Measurements from ENCODE around the gene CFAP61. TPM values are rescaled to one million over a fixed set of nuclear protein-coding genes. Genes with fewer than 3 reads are reported as not detected.
A peak's percentile ranks its signal among the peaks of the same experiment; 100 is the strongest.

The CFAP61 gene
- total RNA-seq, 1 experiment from 2014 or later = 0.35 TPM

DNA sequence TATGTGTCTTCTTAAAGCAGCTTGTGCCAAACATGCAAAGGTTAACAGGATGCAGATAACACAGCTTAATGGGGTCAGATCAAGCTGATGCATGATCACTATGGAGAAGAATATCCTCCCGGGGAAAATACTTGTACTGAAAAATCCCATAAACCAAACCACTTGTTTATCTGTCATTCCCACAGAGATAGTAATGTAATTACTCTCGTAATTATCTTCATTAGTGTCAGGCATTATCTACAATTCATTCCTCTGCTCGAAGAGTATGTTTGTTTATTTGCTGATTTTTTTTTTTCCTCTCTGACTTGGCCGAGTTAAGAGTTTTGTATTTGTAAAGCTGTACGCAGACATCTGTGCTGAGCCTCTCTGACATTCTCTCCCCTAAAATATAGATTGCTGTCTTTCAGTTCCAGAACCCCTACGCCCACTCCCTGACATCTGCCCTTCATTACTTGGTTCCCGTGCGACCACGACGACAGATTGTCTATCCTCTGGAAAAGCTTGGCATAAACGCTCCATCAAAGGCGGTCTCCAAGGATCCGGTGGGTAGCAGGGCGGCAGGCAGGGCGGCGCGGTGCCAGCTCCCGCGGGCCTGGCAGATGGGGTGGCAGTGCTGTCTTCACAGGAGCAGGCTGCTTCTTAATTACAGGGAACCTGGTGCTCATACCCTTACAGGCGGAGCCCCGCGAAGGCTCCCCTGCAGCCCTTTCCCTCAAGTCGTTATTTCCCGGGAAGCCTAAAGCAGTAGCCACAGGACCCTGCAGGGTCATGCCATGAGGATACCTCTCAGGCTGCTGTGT lies 147.2 kb downstream of the CFAP61 start:
- H3K4me3 ChIP-seq (ENCODE audit: insufficient read depth, low read depth, low read length) = no peak overlapping the region
- H3K36me3 ChIP-seq (replicated peaks; ENCODE audit: control insufficient read depth, insufficient read depth, low read length) = no peaks in the 10 kb centered on the region
- peak; percentile 53 for DNase-seq
- no peaks in the 10 kb centered on the region for H3K27me3 ChIP-seq (ENCODE audit: control insufficient read depth, insufficient read depth, low read length)

DNA sequence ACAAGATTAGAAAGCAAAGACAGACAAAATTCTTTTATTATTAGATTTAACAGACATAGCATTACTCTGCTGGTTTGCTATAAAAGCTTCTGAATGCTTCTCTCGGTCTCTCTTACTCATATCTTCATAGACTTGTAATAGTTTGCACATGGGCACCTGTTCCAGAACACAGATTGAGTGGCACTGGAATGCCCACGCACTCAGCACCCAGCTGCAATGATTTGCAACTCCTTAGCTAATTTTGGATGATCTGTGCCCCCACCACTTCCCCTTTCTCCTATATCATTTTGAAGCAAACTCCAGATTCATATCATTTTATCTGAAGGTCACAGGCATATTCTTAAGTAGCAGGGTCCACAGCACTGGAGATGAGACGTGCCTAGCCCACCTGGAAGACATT lies 148.8 kb downstream of the CFAP61 start:
- no peaks in the 10 kb centered on the region for H3K27me3 ChIP-seq (ENCODE audit: control insufficient read depth, insufficient read depth, low read length)
- H3K4me3 ChIP-seq (ENCODE audit: insufficient read depth, low read depth, low read length) = no peak overlapping the region
- no peak for DNase-seq
- no peaks in the 10 kb centered on the region for H3K36me3 ChIP-seq (replicated peaks; ENCODE audit: control insufficient read depth, insufficient read depth, low read length)

DNA sequence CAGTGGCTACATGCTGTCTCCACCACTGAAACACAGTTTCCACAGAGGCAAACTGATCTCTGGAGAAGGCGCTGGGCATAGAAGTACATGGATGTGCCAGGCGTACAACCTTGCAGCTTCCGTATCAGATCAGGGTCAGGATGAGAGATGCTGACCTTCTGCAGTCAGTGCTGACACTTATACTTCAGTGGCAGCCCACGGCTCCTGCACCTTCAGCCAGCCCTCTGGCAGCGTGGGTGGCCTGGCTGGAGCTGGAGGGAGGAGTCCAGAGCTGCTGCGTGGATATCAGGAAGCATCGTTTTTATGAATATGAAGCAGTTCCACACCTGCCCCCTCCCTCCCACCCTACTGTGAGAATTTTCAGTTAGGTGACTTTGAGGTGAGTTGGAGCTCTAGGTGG lies 149.3 kb downstream of the CFAP61 start:
- H3K36me3 ChIP-seq (replicated peaks; ENCODE audit: control insufficient read depth, insufficient read depth, low read length) = no peaks in the 10 kb centered on the region
- no peak overlapping the region for H3K4me3 ChIP-seq (ENCODE audit: insufficient read depth, low read depth, low read length)
- H3K27me3 ChIP-seq (ENCODE audit: control insufficient read depth, insufficient read depth, low read length) = no peaks in the 10 kb centered on the region
- DNase-seq = no peak

DNA sequence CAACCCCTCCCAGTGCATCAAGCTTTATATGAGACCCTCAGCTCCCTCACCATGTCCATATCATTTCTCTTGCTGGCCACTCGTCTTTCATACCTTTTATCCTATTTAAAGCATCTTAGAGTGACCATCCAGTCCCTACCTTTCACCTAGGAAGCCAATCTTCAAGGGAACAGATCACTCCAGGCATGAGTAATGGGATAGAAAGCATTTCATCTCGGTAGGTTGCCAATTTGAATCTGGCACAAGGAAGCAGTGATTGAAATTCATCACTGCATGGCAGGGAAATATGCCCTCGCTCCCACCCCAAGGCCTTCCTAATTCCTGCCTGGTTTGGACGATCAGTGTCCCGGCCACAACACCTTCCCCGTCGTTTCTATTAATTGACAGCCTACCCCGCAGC lies 150.4 kb downstream of the CFAP61 start:
- Histone ChIP-seq H3K36me3 (replicated peaks; ENCODE audit: control insufficient read depth, insufficient read depth, low read length) (no peaks in the 10 kb centered on the region), H3K27me3 (ENCODE audit: control insufficient read depth, insufficient read depth, low read length) (no peaks in the 10 kb centered on the region), H3K4me3 (ENCODE audit: insufficient read depth, low read depth, low read length) (no peak overlapping the region)
- no peak for DNase-seq

DNA sequence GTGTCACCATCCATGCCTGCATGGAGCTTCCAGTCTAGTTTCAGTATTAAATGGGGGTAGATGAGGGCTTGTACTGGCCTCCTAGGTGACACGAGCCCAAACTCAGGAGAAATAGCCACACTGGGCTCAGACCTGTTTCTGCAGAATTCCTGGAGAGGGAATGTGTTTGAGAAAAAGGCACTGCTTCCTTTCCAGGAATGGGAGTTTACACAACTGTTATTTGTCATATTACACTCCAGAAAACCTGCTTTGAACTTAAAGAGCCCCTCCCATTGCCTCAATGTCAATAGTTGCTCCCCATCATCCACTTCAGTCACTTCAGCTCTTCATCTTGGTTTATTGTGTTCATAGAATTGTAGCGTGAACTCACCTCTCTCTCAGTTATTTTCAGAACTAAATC lies 151.5 kb downstream of the CFAP61 start:
- Histone ChIP-seq H3K4me3 (ENCODE audit: insufficient read depth, low read depth, low read length) (no peak overlapping the region), H3K27me3 (ENCODE audit: control insufficient read depth, insufficient read depth, low read length) (no peaks in the 10 kb centered on the region), H3K36me3 (replicated peaks; ENCODE audit: control insufficient read depth, insufficient read depth, low read length) (no peaks in the 10 kb centered on the region)
- DNase-seq = no peak

DNA sequence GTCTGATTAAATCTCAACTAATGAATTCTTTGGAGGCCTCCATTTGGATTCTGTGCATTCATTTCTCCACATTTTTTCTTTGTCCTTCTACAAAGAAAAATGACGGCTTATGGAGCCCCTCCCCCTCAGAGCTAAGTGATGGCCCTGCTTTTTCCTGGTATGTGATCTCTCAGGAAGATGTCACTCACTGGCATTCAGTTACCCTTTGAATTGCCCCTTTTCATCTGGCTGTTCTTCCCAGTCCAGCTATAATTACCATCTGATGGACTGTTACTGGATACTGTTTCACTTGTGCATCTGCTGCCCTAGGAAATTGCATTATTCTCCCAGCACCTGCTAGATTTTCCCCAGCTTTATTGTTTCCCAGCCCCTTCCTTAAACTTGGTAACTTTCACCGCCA lies 151.9 kb downstream of the CFAP61 start:
- no peaks in the 10 kb centered on the region for H3K36me3 ChIP-seq (replicated peaks; ENCODE audit: control insufficient read depth, insufficient read depth, low read length)
- H3K27me3 ChIP-seq (ENCODE audit: control insufficient read depth, insufficient read depth, low read length) = no peaks in the 10 kb centered on the region
- DNase-seq = no peak
- H3K4me3 ChIP-seq (ENCODE audit: insufficient read depth, low read depth, low read length) = no peak overlapping the region

DNA sequence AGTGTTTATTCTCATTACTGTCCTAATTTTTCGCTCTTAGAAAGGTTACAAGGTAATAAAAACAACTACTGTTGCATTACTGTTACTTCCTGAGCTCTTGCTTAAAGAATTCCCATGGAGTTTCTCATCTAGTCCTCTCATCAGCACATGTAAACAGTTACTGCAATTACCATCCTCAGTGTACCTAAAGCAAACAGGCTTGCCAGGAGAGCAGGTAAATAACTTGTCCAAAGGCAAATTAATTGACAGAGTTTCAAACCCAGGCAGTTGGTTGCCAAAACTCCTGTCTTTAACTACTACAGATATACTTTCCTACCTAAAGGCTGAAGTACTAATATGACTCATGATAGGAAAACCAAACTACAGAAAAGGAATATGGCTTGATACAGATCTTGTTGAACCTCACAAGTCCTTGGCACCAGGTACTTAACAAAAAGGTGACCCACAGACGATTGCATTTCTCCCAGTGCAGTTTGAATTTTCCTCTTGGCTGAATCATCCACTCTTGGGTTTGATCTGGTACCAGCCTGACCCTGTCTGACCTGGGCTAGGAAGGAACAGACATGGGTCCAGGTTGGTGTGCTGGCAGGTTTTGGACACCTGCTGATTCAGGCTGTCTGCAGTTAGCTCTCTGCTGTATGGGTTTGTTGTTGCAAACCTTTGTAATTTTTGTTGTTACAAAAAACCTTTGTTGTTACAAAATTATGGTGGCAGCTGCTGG lies 153.0 kb downstream of the CFAP61 start:
- no peak for DNase-seq
- H3K4me3 ChIP-seq (ENCODE audit: insufficient read depth, low read depth, low read length) = no peak overlapping the region
- no peaks in the 10 kb centered on the region for H3K36me3 ChIP-seq (replicated peaks; ENCODE audit: control insufficient read depth, insufficient read depth, low read length)
- no peaks in the 10 kb centered on the region for H3K27me3 ChIP-seq (ENCODE audit: control insufficient read depth, insufficient read depth, low read length)

DNA sequence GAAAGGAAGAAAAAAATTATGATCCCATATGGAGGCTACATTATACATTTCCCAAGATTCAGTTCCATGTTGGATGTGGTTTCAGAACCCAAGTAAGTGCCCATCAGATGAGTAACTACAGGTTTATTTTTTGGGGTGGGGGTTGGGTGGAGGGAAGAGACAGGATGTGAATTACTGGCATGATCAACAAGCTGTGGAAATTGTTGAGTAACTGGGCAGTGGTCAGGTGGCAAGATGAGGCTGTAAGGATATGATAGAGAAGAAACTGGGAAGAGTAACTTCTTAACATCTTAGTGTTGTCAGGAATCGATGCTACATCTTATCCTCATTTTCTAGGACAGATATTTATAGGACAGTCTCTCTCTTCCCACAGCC lies 153.5 kb downstream of the CFAP61 start:
- DNase-seq = no peak
- H3K27me3 ChIP-seq (ENCODE audit: control insufficient read depth, insufficient read depth, low read length) = no peaks in the 10 kb centered on the region
- H3K36me3 ChIP-seq (replicated peaks; ENCODE audit: control insufficient read depth, insufficient read depth, low read length) = no peaks in the 10 kb centered on the region
- H3K4me3 ChIP-seq (ENCODE audit: insufficient read depth, low read depth, low read length) = no peak overlapping the region

DNA sequence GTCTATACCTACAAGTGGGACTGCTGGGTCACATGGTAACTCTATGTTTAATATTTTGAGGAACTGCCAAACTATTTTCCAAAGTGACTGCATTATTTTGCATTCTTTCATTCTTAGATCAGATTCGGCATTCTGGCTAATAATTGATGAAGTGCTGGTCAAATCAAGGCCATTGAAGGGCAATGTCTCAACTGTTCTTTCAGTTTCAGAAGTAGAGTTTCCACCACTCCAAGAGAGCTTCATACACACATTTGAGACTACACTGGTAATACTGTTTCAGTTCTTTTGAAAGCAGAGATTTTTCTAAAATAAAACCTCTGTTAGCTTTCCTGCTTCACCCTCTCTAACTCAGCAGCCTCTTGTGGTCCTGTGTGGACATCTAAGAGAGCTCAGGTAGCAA lies 154.5 kb downstream of the CFAP61 start:
- DNase-seq = no peak
- no peak overlapping the region for H3K4me3 ChIP-seq (ENCODE audit: insufficient read depth, low read depth, low read length)
- no peaks in the 10 kb centered on the region for H3K27me3 ChIP-seq (ENCODE audit: control insufficient read depth, insufficient read depth, low read length)
- no peaks in the 10 kb centered on the region for H3K36me3 ChIP-seq (replicated peaks; ENCODE audit: control insufficient read depth, insufficient read depth, low read length)

DNA sequence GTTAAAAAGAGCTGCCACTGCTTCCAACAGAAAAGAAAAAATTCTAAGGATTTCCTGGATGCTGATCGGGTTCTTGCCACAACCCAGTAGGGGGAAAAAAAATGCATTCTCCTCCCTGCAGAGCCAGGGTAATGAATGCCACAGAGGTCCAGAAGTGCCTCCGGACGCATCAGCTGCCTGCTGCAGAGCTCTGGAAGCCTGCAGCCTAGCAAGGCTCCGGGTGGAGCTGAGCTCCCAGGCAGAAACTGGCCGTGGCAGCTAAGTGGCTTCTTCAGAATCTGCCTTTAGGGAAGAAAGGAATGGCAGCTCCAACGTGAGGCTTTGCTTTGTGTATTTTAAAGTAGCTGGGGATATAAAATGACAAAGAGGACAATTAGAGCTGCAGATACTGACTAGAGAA lies 155.0 kb downstream of the CFAP61 start:
- H3K36me3 ChIP-seq (replicated peaks; ENCODE audit: control insufficient read depth, insufficient read depth, low read length) = no peaks in the 10 kb centered on the region
- no peaks in the 10 kb centered on the region for H3K27me3 ChIP-seq (ENCODE audit: control insufficient read depth, insufficient read depth, low read length)
- DNase-seq = peak; percentile 59
- H3K4me3 ChIP-seq (ENCODE audit: insufficient read depth, low read depth, low read length) = no peak overlapping the region

DNA sequence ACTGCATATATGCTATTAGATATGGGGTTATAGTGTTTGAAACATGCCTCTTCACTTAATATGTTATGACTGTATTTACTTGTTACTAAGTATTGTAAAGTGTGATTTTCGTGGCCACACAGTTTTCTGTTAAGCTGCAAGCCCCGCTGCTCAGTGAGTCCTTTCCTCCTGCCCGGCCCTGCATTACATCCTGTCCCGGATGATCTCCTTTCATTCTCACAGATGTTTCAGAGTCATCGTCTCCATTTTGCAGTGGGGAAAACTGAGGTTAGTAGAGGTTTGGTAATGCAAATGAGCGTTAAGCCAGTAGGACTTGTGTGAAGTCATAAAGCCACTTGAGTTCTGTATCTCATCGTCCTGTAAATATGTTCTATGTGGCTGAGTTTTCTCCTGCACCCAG lies 155.5 kb downstream of the CFAP61 start:
- DNase-seq = no peak
- Histone ChIP-seq H3K27me3 (ENCODE audit: control insufficient read depth, insufficient read depth, low read length) (no peaks in the 10 kb centered on the region), H3K36me3 (replicated peaks; ENCODE audit: control insufficient read depth, insufficient read depth, low read length) (no peaks in the 10 kb centered on the region), H3K4me3 (ENCODE audit: insufficient read depth, low read depth, low read length) (no peak overlapping the region)

DNA sequence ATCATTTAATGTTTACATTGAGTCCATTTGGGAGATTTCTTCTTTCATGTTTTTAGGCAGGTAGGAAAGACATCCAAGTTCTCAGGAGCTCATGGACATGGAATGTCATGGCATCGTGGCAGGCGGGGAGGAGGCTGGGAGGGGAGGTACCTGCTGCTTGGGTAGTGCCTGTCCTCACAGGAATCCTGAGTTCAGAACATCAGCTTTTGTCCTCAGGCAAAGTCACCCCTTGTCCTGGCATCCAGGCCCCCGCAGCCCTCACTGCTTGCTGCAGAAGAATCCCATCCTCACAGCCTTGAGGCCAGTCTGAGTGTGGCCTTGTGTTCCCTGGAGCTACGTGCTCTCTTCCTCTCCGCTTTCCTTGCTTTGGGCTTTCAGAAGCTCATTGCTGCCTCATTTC lies 157.4 kb downstream of the CFAP61 start:
- Histone ChIP-seq H3K4me3 (ENCODE audit: insufficient read depth, low read depth, low read length) (no peak overlapping the region), H3K27me3 (ENCODE audit: control insufficient read depth, insufficient read depth, low read length) (no peaks in the 10 kb centered on the region), H3K36me3 (replicated peaks; ENCODE audit: control insufficient read depth, insufficient read depth, low read length) (no peaks in the 10 kb centered on the region)
- no peak for DNase-seq

DNA sequence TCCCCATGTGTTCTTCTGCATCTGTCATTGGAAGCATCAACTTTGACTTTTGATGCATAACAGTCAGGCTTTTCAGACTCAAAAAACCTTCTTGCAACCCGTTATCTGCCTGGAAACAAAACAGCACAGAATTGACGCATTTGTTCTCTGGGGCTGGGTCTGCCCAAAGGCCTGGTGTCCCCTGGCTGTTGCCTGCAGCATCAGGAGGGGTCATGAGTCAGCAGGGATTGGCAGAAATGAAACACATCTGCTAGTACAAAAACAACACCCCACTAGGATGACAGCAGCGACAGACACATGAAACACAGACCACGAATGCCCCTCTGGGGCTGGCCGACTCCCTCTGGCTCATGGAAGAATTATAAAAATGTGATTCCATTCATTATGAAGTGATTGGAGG lies 158.0 kb downstream of the CFAP61 start:
- H3K27me3 ChIP-seq (ENCODE audit: control insufficient read depth, insufficient read depth, low read length) = no peaks in the 10 kb centered on the region
- no peak for DNase-seq
- H3K36me3 ChIP-seq (replicated peaks; ENCODE audit: control insufficient read depth, insufficient read depth, low read length) = no peaks in the 10 kb centered on the region
- H3K4me3 ChIP-seq (ENCODE audit: insufficient read depth, low read depth, low read length) = no peak overlapping the region

DNA sequence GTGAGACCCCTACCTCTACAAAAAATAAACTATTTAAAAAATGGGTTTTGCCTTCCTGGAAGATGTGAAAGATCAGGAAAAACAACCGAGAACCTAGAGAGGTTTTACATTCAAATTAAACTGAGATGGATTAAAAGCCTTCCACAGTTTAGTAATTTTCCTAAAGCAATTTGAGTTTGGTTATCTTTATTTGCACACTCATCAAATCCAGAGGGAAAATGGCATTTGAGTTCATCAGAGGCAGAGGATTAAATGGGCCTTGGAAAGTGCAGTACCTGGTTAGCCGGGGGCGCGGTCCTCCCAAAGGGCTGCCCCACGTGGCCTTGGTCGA lies 158.6 kb downstream of the CFAP61 start:
- no peaks in the 10 kb centered on the region for H3K36me3 ChIP-seq (replicated peaks; ENCODE audit: control insufficient read depth, insufficient read depth, low read length)
- no peaks in the 10 kb centered on the region for H3K27me3 ChIP-seq (ENCODE audit: control insufficient read depth, insufficient read depth, low read length)
- no peak for DNase-seq
- H3K4me3 ChIP-seq (ENCODE audit: insufficient read depth, low read depth, low read length) = no peak overlapping the region

DNA sequence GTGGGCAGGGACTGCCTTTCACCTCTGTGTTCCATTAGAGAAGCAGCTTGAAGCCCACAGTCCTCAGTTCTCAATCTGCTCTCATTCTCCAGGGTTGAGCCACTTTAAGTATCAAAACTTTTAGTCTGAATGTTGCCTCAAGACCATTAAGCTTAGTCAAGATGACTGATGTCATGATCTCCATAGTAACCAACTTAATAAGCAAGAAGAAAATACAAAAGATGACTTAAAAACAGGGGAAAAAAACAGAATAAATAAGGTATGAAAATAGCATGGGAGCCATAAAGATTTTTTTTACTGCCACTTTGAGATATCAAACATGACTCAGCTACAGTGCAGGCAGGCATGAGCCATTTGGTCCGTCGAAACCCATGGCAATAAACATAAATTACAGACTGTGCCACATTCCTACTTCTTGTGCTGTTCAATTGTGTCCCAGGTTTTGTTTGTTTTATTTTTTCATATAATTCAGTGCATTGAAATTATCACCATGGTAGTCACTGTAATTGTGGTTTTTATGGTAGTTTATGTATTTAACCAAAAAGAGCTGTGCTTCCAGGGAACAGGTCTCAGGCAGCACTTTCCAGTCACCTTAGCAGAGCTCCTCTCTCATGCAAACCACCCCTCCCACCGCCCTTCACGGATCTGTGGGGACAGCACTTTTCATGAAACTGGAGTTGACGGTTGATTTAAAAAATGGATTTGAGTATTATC lies 159.1 kb downstream of the CFAP61 start:
- no peak overlapping the region for H3K4me3 ChIP-seq (ENCODE audit: insufficient read depth, low read depth, low read length)
- H3K36me3 ChIP-seq (replicated peaks; ENCODE audit: control insufficient read depth, insufficient read depth, low read length) = no peaks in the 10 kb centered on the region
- H3K27me3 ChIP-seq (ENCODE audit: control insufficient read depth, insufficient read depth, low read length) = no peaks in the 10 kb centered on the region
- DNase-seq = no peak
